SJSA1 (cell line): ENCODE results near the gene ZNF730. TPM values are rescaled to one million over a fixed set of nuclear protein-coding genes. Genes with fewer than 3 reads are reported as not detected.
"Not testable (repeated sequence)": the region's sequence is repeated elsewhere in the genome, so short reads cannot be mapped to it uniquely, and the experiment has no call there.

ENCODE experiments used
- DNase-seq, 2 experiments: peaks; one replicate each; pipeline ENCODE4 v3.0.0-alpha.2; 2015 to 2020; ENCODE audit warnings: low spot score in 2 of 2, low read depth in 1 of 2
- H3K27ac ChIP-seq: fragments of 250-450 bp; sonication (Bioruptor Pico); 2 replicates; pipeline ENCODE4 v1.5.1; 2020; ENCODE audit warnings: mild to moderate bottlenecking, moderate library complexity
- H3K27me3 ChIP-seq: fragments of 250-450 bp; sonication (Bioruptor Pico); replicated peaks from 2 replicates; pipeline ENCODE4 v1.5.1; 2020; ENCODE audit warnings: mild to moderate bottlenecking, moderate library complexity
- H3K36me3 ChIP-seq: fragments of 250-450 bp; sonication (Bioruptor Pico); 2 replicates; pipeline ENCODE4 v1.5.1; 2020; ENCODE audit warnings: mild to moderate bottlenecking
- H3K4me1 ChIP-seq: fragments of 250-450 bp; sonication (Bioruptor Pico); replicated peaks from 2 replicates; pipeline ENCODE4 v1.6.1; 2021; ENCODE audit warnings: mild to moderate bottlenecking
- H3K4me3 ChIP-seq: fragments of 250-450 bp; sonication (Bioruptor Pico); 2 replicates; pipeline ENCODE4 v1.5.1; 2020; ENCODE audit warnings: mild to moderate bottlenecking
- H3K9me3 ChIP-seq: fragments of 250-450 bp; sonication (Bioruptor Pico); replicated peaks from 2 replicates; pipeline ENCODE4 v1.5.1; 2020; ENCODE audit warnings: mild to moderate bottlenecking
- total RNA-seq: library from RNA; depleted of rRNA; stranded (reverse); fragments of >200 nt; shearing (Covaris generic); gene quantifications from 2 replicates; pipeline ENCODE4 v1.2.3, GENCODE V29; 2014; rRNA removed

Gene ZNF730
- total RNA-seq, 1 experiment from 2014 or later: 0.18 TPM

DNA sequence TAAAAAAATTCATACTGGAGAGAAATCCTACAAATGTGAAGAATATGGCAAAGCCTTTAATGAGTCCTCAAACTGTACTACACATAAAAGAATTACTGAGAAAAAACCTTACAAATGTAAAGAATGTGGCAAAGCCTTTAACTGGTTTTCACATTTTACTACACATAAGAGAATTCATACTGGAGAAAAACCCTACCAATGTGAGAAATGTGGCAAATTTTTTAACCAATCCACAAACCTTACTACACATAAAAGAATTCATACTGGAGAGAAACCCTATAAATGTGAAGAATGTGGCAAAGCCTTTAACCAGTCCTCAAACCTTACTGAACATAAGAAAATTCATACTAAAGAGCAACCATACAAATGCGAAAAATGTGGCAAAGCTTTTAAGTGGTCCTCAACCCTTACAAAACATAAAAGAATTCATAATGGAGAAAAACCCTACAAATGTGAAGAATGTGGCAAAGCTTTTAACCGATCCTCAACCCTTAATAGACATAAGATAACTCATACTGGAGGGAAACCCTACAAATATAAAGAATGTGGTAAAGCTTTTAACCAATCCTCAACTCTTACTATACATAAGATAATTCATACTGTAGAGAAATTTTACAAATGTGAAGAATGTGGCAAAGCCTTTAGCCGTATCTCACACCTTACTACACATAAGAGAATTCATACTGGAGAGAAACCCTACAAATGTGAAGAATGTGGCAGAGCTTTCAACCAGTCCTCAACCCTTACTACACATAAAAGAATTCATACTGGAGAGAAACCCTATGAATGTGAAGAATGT lies 29.0 kb downstream of the ZNF730 start:
- H3K27ac ChIP-seq: no peak overlapping the region
- no peak for DNase-seq
- no peak overlapping the region for H3K4me3 ChIP-seq
- H3K4me1 ChIP-seq: no peaks in the 10 kb centered on the region
- no peaks in the 10 kb centered on the region for H3K9me3 ChIP-seq
- no peaks in the 10 kb centered on the region for H3K27me3 ChIP-seq
- no peaks in the 10 kb centered on the region for H3K36me3 ChIP-seq

DNA sequence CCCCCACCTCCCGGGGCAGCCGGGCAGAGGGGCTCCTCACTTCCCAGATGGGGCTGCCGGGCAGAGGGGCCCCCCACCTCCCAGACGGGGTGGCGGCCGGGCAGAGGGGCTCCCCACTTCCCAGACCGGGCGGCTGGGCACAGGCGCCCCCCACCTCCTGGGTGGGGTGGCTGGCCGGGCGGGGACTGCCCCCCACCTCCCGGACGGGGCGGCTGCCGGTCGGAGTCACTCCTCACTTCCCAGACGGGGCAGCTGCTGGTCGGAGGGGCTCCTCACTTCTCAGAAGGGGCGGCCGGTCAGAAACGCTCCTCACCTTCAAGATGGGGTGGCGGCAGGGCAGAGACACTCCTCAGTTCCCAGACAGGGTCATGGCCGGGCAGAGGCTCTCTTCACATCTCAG lies 43.9 kb downstream of the ZNF730 start:
- H3K27me3 ChIP-seq: no peaks in the 10 kb centered on the region
- no peak overlapping the region for H3K4me3 ChIP-seq
- H3K4me1 ChIP-seq: no peaks in the 10 kb centered on the region
- H3K9me3 ChIP-seq: no peaks in the 10 kb centered on the region
- no peak overlapping the region for H3K27ac ChIP-seq
- no peaks in the 10 kb centered on the region for H3K36me3 ChIP-seq
- DNase-seq: no peak

DNA sequence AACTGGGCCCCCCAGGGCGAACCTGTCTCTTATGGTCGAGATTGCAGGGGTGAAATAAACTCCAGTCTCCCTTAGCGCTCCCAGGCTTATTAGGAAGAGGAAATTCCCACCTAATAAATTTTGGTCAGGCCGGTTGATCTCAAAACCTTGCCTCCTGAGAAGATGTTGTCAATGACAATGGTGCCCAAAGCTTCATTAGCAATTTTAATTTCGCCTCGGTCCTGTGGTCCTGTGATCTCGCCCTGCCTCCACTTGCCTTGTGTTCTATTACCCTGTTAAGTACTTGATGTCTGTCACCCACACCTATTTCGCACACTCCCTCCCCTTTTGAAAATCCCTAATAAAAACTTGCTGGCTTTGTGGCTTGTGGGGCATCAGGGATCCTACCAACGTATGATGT lies 51.5 kb downstream of the ZNF730 start:
- DNase-seq, H3K4me1 ChIP-seq, H3K27ac ChIP-seq, H3K27me3 ChIP-seq, H3K4me3 ChIP-seq, H3K9me3 ChIP-seq, H3K36me3 ChIP-seq: not testable (repeated sequence)

DNA sequence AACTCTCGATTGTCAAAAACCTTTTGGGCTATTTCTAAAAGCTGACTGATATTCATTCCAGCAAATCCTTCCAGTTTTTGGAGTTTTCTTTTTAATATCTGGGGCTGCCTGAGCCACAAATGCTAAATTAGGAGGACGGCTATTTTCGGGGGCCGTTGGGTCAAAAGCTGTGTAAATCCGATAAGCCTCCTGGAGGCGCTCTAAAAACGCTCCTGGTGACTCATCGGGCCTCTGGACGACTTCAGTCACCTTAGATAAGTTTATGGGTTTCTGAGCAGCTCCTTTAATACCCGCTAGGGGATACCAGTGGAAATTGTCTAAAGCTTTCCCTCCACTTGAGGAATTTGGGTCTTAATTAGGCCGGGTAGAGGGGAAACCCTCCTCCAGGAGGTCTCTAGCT lies 66.4 kb downstream of the ZNF730 start:
- Histone ChIP-seq H3K4me1 (no peaks in the 10 kb centered on the region), H3K27me3 (no peaks in the 10 kb centered on the region), H3K9me3 (0 out of 2 replicates have a peak, but pooled peaks cover 3% of the 10 kb centered on the region), H3K4me3 (no peak overlapping the region), H3K36me3 (no peaks in the 10 kb centered on the region), H3K27ac (no peak overlapping the region)
- no peak for DNase-seq

DNA sequence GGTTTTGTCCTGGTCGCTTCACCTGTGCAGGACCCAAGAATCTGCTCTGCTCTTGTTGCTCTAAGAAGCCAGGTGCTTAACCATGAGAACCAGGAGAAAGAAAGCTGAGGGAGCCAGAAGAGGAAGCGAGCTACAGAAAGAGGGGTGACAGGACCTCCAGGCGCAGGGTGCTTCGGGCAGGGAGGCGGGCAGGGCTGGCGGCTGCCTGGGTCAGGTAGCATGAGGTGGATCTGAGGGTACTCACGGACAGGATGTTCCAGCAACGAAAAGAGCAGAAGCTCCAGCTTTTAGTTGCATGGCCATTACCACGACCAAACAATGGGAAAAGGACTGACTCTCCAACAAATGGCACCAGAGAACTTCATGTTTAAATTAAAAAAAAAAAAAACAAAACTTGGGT lies 73.5 kb downstream of the ZNF730 start:
- no peaks in the 10 kb centered on the region for H3K36me3 ChIP-seq
- DNase-seq: no peak
- H3K4me3 ChIP-seq: no peak overlapping the region
- no peaks in the 10 kb centered on the region for H3K4me1 ChIP-seq
- H3K9me3 ChIP-seq: 0 out of 2 replicates have a peak, but pooled peaks cover 5% of the 10 kb centered on the region
- H3K27me3 ChIP-seq: no peaks in the 10 kb centered on the region
- no peak overlapping the region for H3K27ac ChIP-seq

Other genes with a start within 250 kb of the ZNF730 start
- gene ZNF728, start 113.8 kb upstream of the ZNF730 start, total RNA-seq: not detected in 2 replicates
- gene ZNF724, start 133.4 kb downstream of the ZNF730 start, total RNA-seq: 6.0 and 13.1 TPM in 2 replicates